ENCODE results near the gene GABRR2. TPM values are rescaled to one million over a fixed set of nuclear protein-coding genes. Genes with fewer than 3 reads are reported as not detected.

Gene GABRR2
- total RNA-seq, result 0.09 and 0.14 TPM in 2 replicates

DNA sequence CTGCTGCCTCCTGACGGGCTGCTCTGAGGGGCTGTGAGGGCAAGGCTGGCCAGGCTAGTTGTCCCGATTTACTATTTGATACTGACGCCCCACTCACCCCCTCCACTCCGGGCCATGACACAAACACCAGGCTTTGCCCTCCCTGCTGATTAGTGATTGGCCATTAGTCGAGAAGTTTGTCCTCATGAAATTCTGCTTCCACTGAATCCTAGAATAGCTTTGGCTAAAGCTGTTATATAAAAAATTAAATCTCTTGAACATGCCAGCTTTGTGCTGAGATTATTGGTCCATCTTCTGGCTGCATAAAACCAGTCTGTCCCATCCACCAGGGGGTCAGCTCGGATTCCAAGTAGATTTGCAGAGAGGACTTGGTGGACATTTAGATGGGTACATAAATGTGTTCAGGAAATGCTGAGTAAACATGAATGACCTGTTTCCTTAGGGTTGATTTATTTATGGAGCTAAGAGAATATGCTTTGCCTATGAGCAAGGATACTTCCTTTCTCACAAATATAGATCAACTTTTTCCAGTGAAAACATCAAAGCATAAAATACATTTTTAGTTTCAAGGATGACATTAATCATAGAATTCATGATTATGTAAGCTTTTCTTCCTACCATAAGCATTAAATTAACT lies at the start of gene GABRR2:
Gene GABRR2, minus strand, starts transcription at position 51 of the 637 bp plus-strand sequence. CDS start 134 bp downstream, outside the sequence.

DNA sequence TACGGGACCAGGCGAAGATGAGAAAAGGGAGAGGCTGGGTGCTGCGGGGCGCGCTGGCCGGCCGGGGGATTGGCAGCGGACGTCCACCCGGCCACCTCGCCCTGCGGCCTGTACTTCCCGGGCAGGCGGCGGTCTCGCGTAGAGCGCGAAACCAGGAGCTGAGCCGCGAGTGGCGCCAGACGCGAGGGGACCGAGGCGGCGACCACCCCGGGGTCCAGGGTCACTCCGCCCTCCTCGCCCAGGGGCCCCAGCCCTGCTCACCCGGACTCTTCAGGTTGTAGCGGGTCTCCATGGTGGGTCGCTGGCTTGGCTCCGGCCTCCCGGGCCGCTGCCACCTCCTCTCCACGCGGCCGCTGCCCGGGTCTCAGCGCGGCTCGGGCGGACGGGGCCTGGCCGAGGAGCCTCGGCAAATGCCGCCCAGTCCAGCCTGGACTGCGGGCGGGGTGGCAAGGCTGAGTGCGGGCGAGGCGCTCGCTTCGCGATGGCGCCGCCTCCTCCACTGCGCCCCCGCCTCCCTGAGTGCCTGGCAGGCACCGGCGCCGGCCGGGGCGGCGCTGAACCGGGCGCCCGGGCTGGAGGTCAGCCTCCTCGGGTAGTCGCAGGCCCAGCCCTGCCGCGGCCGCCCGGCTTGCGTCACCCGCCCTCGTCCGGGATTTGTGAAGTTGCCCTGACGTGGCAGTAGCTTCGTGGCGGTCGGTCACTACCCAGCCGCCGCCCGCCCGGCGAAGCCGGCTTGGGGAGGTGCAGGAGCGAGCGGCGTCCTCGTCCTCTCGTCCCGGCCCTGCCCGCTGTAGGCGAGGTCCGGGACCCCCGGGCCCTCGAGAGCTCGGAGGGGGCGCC lies 37.4 kb upstream of the GABRR2 start, which contains the start of gene UBE2J1:
Gene UBE2J1, minus strand, starts transcription at position 445 of the 840 bp plus-strand sequence. Its CDS starts 153 bp downstream, at position 292.

DNA sequence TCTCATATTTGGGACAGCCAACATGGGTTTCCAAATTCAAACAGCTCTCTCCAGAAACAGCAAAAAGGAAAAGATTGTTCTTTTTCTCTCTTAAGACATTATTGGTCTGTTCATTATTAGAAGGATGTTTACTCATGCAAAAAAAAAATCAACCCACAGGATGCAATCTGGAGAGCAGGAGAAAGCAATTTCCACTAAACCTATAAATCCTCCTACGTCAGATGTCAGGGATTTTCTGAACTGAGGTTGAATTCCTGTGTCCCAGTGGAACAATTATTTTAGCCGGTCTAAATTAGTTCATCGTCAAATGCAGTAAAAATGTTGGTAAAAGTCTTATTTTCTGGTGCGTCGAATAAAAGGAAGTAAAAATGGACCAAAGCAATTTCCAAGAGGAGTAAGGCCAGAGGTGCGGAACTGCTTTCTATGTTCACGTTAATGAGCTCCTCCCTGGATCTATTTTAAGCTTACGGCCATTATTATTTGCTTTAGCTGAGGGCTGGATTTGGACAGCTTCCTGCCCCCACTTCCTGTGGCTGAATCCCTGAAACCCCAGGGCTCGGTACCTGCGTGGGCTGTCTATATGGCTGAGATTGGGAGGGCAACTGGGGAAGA lies 97.7 kb downstream of the GABRR2 start, which contains the start of gene GABRR1:
Gene GABRR1, minus strand, starts transcription at position 60 of the 612 bp plus-strand sequence. Its CDS starts 36 bp downstream, at position 24.

Other genes with a start within 250 kb of the GABRR2 start
- 58.0 and 61.3 TPM in 2 replicates for gene PNRC1, start 234.5 kb downstream of the GABRR2 start, total RNA-seq
- 0.09 and 0.28 TPM in 2 replicates for gene SRSF12, start 197.2 kb downstream of the GABRR2 start, total RNA-seq
- gene PM20D2, start 169.2 kb downstream of the GABRR2 start, total RNA-seq, result 1.8 and 2.0 TPM in 2 replicates
- not detected in 2 replicates for gene GABRR1, start 97.9 kb downstream of the GABRR2 start, total RNA-seq
- 26.3 and 30.0 TPM in 2 replicates for gene UBE2J1, start 37.4 kb upstream of the GABRR2 start, total RNA-seq
- gene RRAGD, start 97.0 kb upstream of the GABRR2 start, total RNA-seq, result 0.14 and 3.1 TPM in 2 replicates
- gene ANKRD6, start 117.9 kb upstream of the GABRR2 start, total RNA-seq, result 1.1 and 4.5 TPM in 2 replicates